ENCODE measurements around the gene C17orf78.
"Not testable (repeated sequence)": the region's sequence is repeated elsewhere in the genome, so short reads cannot be mapped to it uniquely, and the experiment has no call there.

Gene C17orf78

GRCh38 chr17:37438141-37438540 is 62.4 kb downstream of the C17orf78 start:
- DNase-seq (ENCODE audit: low read depth, low spot score), result no peak

GRCh38 chr17:37440424-37440823 is 64.6 kb downstream of the C17orf78 start:
- DNase-seq (ENCODE audit: low read depth, low spot score), result no peak

GRCh38 chr17:37441369-37442014 is 65.7 kb downstream of the C17orf78 start:
- DNase-seq (ENCODE audit: low read depth, low spot score), result not testable (repeated sequence)
